ENCODE results near the gene MRPS21. TPM values are rescaled to one million over a fixed set of nuclear protein-coding genes. Genes with fewer than 3 reads are reported as not detected.

Gene MRPS21
- total RNA-seq, 1 experiment from 2014 or later: 62.6 TPM

- ChIA-PET POLR2A (ENCODE audit: unreplicated experiment) (no interaction called here), CTCF (no interaction called here)
- H3K4me3 ChIP-seq: no peak overlapping the region
- no peaks in the 10 kb centered on the region for H3K79me2 ChIP-seq (ENCODE audit: low read depth)
- H3K4me1 ChIP-seq (replicated peaks; ENCODE audit: insufficient read depth): peaks cover 14% of the 10 kb centered on the region; the same call in 1 of the 2 replicates
- no peak for DNase-seq
- TF ChIP-seq CTCF (conservative IDR thresholded peaks at IDR 0.05) (no peak), EZH2 (IDR thresholded peaks at IDR 0.05; ENCODE audit: low read depth) (no peak)
- intact Hi-C loops (cut with micrococcal nuclease; ENCODE audit: unreplicated experiment): loop anchor here (10.0 kb wide), 1 partner anchor 342 kb away; the partner anchor contains the start of gene ENSA
- peaks cover 6% of the 10 kb centered on the region for H3F3A ChIP-seq (ENCODE audit: insufficient read depth, low read depth)
- no peaks in the 10 kb centered on the region for H3K36me3 ChIP-seq (ENCODE audit: low read depth)
- 0 out of 2 replicates have a peak, but pooled peaks cover 3% of the 10 kb centered on the region for H4K20me1 ChIP-seq (ENCODE audit: insufficient read depth)
- H3K4me2 ChIP-seq: peak overlapping the region; percentile 78; the same call in 1 of the 2 replicates
- BruUV-seq (replicated peaks): TSS peak; percentile 48
- H3K27ac ChIP-seq: no peak overlapping the region
- no peaks in the 10 kb centered on the region for H3K9me2 ChIP-seq (ENCODE audit: insufficient read depth)
- H2AFZ ChIP-seq: peak overlapping the region; percentile 87; the same call in 1 of the 2 replicates
- no peaks in the 10 kb centered on the region for H3K27me3 ChIP-seq (ENCODE audit: insufficient read depth, low read depth)
- no peaks in the 10 kb centered on the region for H3K9me3 ChIP-seq (ENCODE audit: insufficient read depth, low read depth)
Observed at GRCh38 chr1:150283260-150283659, 10.4 kb upstream of the MRPS21 start.

- H3K4me3 ChIP-seq: no peak overlapping the region
- H3K9me3 ChIP-seq (ENCODE audit: insufficient read depth, low read depth): no peaks in the 10 kb centered on the region
- CTCF ChIA-PET: no interaction called here
- no TSS peak for BruUV-seq (replicated peaks)
- no peak overlapping the region for H3K27ac ChIP-seq
- TF ChIP-seq EZH2 (IDR thresholded peaks at IDR 0.05; ENCODE audit: low read depth): no peak
- TF ChIP-seq CTCF (conservative IDR thresholded peaks at IDR 0.05): no peak
- intact Hi-C loops (cut with micrococcal nuclease; ENCODE audit: unreplicated experiment): loop anchor here (10.0 kb wide), 1 partner anchor 336 kb away; the partner anchor contains the start of gene ENSA
- no peaks in the 10 kb centered on the region for H3K27me3 ChIP-seq (ENCODE audit: insufficient read depth, low read depth)
- 0 out of 2 replicates have a peak, but pooled peaks cover 3% of the 10 kb centered on the region for H4K20me1 ChIP-seq (ENCODE audit: insufficient read depth)
- H3K79me2 ChIP-seq (ENCODE audit: low read depth): no peaks in the 10 kb centered on the region
- H3F3A ChIP-seq (ENCODE audit: insufficient read depth, low read depth): peaks cover 7% of the 10 kb centered on the region; the same call in 1 of the 2 replicates
- H2AFZ ChIP-seq: no peak overlapping the region
- H3K9me2 ChIP-seq (ENCODE audit: insufficient read depth): no peaks in the 10 kb centered on the region
- no peaks in the 10 kb centered on the region for H3K36me3 ChIP-seq (ENCODE audit: low read depth)
- no peak overlapping the region for H3K4me2 ChIP-seq
- DNase-seq: no peak
- POLR2A ChIA-PET (ENCODE audit: unreplicated experiment): no interaction called here
- H3K4me1 ChIP-seq (replicated peaks; ENCODE audit: insufficient read depth): peaks cover 7% of the 10 kb centered on the region
Observed at GRCh38 chr1:150288382-150288781, 5.3 kb upstream of the MRPS21 start.

GRCh38 chr1:150288822-150289221, 4.8 kb upstream of the MRPS21 start:
- no peaks in the 10 kb centered on the region for H3K9me2 ChIP-seq (ENCODE audit: insufficient read depth)
- intact Hi-C loops (cut with micrococcal nuclease; ENCODE audit: unreplicated experiment): loop anchor here (10.0 kb wide), 1 partner anchor 336 kb away; the partner anchor contains the start of gene ENSA
- TF ChIP-seq EZH2 (IDR thresholded peaks at IDR 0.05; ENCODE audit: low read depth) (no peak), CTCF (conservative IDR thresholded peaks at IDR 0.05) (no peak)
- H3K9me3 ChIP-seq (ENCODE audit: insufficient read depth, low read depth): no peaks in the 10 kb centered on the region
- no peak for DNase-seq
- H3K27me3 ChIP-seq (ENCODE audit: insufficient read depth, low read depth): no peaks in the 10 kb centered on the region
- CTCF ChIA-PET: no interaction called here
- H3K36me3 ChIP-seq (ENCODE audit: low read depth): no peaks in the 10 kb centered on the region
- no peak overlapping the region for H2AFZ ChIP-seq
- H3K4me1 ChIP-seq (replicated peaks; ENCODE audit: insufficient read depth): peaks cover 8% of the 10 kb centered on the region
- no TSS peak for BruUV-seq (replicated peaks)
- peaks cover 7% of the 10 kb centered on the region; the same call in 1 of the 2 replicates for H3F3A ChIP-seq (ENCODE audit: insufficient read depth, low read depth)
- H4K20me1 ChIP-seq (ENCODE audit: insufficient read depth): 0 out of 2 replicates have a peak, but pooled peaks cover 3% of the 10 kb centered on the region
- no peak overlapping the region for H3K4me2 ChIP-seq
- POLR2A ChIA-PET (ENCODE audit: unreplicated experiment): no interaction called here
- no peak overlapping the region for H3K4me3 ChIP-seq
- no peak overlapping the region for H3K27ac ChIP-seq
- peaks cover 1% of the 10 kb centered on the region for H3K79me2 ChIP-seq (ENCODE audit: low read depth)
